Right atrium auricular region (tissue), 2 donors: ENCODE data around the gene MOXD1. TPM values are rescaled to one million over a fixed set of nuclear protein-coding genes. Genes with fewer than 3 reads are reported as not detected.

Experiments
- DNase-seq: peaks from one replicate; pipeline ENCODE4 v3.0.0-alpha.2; 2019; ENCODE audit warnings: low spot score
- H3K27ac ChIP-seq, 2 donors: fragments of 200-600 bp; sonication (generic); 1 replicate in 1 of 2; 2 replicates in 1 of 2; pipeline ENCODE4 v1.5.1; 2016 to 2019
- H3K27me3 ChIP-seq, 2 donors: fragments of 200-600 bp; sonication (generic); one replicate each; pipeline versions ENCODE4 v1.5.1 to v1.6.0; 2017 to 2019
- H3K36me3 ChIP-seq: fragments of 200-600 bp; sonication (generic); one replicate; pipeline ENCODE4 v1.5.1; 2016
- H3K4me1 ChIP-seq, 2 donors: fragments of 200-600 bp; sonication (generic); one replicate each; pipeline versions ENCODE4 v1.5.1 to v1.6.0; 2017 to 2019
- H3K4me3 ChIP-seq, 2 donors: fragments of 200-600 bp; sonication (generic); 1 replicate in 1 of 2; 2 replicates in 1 of 2; pipeline ENCODE4 v1.5.1; 2017 to 2019; ENCODE audit warnings: mild to moderate bottlenecking in 1 of 2, moderate library complexity in 1 of 2
- H3K9me3 ChIP-seq, 2 donors: fragments of 200-600 bp; sonication (generic); one replicate each; pipeline ENCODE4 v1.5.1; 2019
- total RNA-seq, 2 donors: library from RNA; depleted of rRNA; stranded (reverse); fragments of >200 nt; gene quantifications; one replicate each; pipeline ENCODE4 v1.1.0, GENCODE V29; 2016
- TF ChIP-seq, protein P1 (sequence below), 2 donors: fragments of 200-600 bp; sonication (generic); IDR thresholded peaks; one replicate each; pipeline ENCODE4 v1.5.1; 2019; ENCODE audit warnings: antibody characterized with exemption in 2 of 2

MOXD1 gene
- total RNA-seq, 2 donors from 2014 or later: 2.5 to 9.3 TPM

GRCh38 chr6:132246120-132246617 lies 155.1 kb downstream of the MOXD1 start:
- H3K4me1 ChIP-seq: no peaks in the 10 kb centered on the region
- H3K4me3 ChIP-seq: no peak overlapping the region
- TF ChIP-seq, protein P1, sequence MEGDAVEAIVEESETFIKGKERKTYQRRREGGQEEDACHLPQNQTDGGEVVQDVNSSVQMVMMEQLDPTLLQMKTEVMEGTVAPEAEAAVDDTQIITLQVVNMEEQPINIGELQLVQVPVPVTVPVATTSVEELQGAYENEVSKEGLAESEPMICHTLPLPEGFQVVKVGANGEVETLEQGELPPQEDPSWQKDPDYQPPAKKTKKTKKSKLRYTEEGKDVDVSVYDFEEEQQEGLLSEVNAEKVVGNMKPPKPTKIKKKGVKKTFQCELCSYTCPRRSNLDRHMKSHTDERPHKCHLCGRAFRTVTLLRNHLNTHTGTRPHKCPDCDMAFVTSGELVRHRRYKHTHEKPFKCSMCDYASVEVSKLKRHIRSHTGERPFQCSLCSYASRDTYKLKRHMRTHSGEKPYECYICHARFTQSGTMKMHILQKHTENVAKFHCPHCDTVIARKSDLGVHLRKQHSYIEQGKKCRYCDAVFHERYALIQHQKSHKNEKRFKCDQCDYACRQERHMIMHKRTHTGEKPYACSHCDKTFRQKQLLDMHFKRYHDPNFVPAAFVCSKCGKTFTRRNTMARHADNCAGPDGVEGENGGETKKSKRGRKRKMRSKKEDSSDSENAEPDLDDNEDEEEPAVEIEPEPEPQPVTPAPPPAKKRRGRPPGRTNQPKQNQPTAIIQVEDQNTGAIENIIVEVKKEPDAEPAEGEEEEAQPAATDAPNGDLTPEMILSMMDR (IDR thresholded peaks at IDR 0.05): no peak
- DNase-seq: no peak
- no peak overlapping the region for H3K27ac ChIP-seq
- H3K27me3 ChIP-seq: no peaks in the 10 kb centered on the region
- H3K36me3 ChIP-seq: no peaks in the 10 kb centered on the region
- H3K9me3 ChIP-seq: no peaks in the 10 kb centered on the region

Other genes with a start within 250 kb of the MOXD1 start
- 10 to 100 TPM; 27.0 to 39.9 TPM for gene STX7, start 111.6 kb upstream of the MOXD1 start, total RNA-seq
- not detected for gene TAAR9, start 136.8 kb upstream of the MOXD1 start, total RNA-seq
- not detected for gene TAAR8, start 151.2 kb upstream of the MOXD1 start, total RNA-seq
- not detected for gene TAAR6, start 168.8 kb upstream of the MOXD1 start, total RNA-seq
- not detected for gene TAAR5, start 188.3 kb upstream of the MOXD1 start, total RNA-seq
- gene TAAR2, start 222.8 kb upstream of the MOXD1 start, total RNA-seq: not detected